GM18873 (cell line): ENCODE results near the gene CCDC33.
A peak's percentile ranks its signal among the peaks of the same experiment; 100 is the strongest.

Source experiments
- ATAC-seq: cut with Tn5 transposase; IDR thresholded peaks from one replicate; pipeline ENCODE4 v1.9.1; 2021; ENCODE audit warnings: mild to moderate bottlenecking, moderate library complexity, moderate number of reproducible peaks; ENCODE audit not compliant: unreplicated experiment, low FRiP score

CCDC33 gene

GRCh38 chr15:74376825-74377581 lies 140.9 kb downstream of the CCDC33 start:
- ATAC-seq: no peak

DNA sequence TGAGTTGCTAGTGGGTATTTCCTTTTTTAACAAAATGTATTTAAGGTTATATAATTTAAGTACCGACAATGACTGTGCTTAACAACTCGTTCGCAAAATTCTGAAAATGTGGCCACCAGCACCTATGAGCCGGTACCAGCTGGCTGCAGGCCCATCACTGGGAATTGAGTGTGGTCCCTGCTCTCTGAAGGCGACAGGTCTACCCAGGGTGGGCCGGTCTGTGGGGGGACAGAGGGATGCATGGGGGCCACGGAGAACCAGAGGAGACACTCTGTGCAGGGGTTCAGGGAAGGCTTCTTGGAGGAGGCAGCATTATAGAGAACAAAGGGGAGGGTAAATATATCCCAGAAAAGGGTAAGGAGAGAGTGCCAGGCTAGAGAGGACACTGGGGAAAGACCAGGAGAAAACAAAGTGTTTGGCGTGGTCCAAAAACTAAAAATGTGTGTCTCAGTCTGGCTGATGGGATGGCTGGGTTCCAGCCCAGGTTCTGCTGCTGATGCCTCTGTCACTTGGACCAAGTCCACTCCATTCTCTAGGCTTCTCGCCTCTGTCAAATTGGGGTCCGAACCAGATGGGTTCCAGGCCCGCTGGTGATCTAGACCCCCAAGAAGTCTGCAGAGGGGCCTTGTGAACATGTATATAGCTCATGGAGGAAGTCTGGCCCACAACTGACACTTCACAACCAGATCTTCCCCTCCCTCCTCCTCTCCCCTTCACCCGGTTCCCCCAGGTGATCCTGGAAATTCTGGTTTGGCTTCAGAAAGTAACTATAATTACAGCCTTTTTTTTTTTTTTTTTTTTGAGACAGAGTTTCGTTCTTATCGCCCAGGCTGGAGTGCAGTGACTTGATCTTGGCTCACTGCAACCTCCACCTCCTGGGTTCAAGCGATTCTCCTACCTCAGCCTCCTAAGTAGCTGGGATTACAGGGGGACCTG lies 142.0 kb downstream of the CCDC33 start:
- no peak for ATAC-seq

DNA sequence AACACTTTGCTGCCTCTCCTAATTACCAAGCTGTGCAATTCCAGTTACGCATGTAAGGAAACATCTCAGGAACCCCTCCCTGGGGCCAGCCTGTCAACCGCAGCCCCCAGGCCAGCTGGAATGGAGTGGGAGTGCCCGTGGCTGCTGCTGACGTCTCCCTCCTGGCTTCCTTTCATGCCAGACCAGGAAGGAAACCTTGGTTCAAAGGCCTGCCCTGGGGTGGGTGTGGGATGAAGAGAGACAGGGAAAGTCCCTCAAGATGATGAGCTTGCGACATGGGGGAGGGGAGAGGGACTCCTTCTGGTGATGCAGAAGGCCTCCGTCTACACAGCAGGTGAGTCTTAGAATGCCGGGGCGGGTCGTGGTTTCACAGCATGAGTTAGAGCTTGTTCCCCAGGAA lies 142.7 kb downstream of the CCDC33 start:
- ATAC-seq: no peak

DNA sequence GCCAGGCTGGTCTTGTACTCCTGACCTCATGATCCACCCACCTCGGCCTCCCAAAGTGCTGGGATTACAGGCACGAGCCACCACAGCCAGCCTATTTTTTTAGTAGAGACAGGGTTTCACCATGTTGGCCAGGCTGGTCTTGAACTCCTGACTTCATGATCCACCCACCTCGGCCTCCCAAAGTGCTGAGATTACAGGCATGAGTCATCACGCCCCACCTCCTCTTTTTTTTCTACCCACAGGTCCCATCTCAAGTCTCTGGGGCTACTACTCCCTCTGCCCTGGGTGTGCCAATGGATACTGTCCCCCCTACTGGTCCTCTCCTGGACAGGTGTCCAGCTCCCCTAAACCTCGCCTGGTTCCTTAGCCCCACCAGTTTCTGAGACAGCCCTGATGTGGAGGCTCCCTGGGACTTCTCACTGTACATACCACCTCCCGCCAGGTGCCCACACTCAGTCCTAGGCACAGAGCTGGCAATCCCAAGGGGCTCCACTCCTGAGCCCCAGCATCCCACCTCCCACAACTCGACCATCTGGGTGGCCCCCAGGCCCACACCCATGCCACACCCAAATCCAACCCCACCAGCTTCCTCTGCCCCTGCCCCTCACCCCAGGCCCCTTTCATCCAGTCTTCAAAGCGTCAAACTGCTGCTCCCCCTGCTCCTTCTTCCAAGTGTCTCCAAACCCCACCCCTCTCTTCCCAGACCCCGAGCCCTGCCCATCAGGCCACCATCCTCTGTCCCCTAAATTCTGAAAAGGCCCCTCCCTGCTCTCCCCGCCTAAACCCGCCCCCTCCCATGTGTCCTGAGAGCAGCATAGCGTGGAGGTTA lies 144.4 kb downstream of the CCDC33 start:
- ATAC-seq: no peak

DNA sequence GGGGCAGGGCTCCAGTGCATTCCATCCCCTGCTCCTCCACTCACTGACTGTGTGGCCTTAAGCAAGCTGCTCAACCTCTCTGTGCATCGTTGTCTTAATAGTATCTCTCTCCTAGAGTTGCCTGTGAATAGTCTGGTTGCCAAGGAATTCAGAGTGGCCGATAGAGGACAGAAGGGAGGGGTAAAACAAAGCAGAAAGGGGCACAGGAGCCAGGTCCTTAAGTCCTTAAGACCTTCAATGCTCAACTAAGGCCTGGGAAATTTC lies 145.0 kb downstream of the CCDC33 start:
- no peak for ATAC-seq

- no peak for ATAC-seq
Observed at GRCh38 chr15:74381481-74381880, 145.4 kb downstream of the CCDC33 start.

DNA sequence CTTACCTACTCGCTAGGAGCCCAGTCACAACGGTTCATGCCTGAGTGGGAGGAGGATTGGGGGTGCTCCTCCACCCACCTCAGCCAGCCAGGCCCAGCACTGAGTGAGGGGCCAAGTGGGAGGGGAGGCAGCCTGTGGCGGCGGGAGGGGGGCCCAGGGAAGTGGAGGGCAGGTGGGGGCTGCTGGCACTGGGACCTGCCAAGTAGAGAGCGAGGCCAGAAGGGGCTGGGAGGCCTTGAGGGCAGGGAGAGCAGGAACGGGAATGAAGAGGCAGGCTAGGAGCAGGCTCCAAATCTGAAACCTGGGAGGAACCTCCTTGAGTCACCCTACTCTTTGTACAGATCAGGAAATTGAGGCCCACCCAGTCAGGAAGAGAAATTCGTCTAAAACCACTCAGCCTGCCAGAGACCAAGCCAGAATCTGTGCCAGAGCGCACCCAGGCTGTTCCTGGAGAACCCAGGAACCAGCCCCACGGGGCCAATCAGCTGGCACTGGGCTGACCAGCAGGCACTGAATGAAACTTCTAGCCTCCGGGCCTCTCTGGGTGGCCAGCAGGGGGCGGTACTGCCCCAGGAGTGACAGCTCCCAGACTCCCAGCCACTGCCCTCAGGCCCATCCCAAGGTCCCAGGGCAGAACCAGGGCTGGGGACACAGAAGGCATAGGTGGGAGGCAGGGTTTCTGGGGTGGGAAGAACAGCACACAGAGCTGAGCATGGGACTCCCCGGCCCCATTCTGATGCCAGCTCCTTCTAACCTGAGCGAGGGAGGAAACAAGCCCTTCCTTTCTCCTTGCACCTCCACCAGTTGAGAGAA lies 146.1 kb downstream of the CCDC33 start:
- peak; percentile 30 for ATAC-seq

GRCh38 chr15:74383286-74383685 lies 147.2 kb downstream of the CCDC33 start:
- ATAC-seq: no peak

DNA sequence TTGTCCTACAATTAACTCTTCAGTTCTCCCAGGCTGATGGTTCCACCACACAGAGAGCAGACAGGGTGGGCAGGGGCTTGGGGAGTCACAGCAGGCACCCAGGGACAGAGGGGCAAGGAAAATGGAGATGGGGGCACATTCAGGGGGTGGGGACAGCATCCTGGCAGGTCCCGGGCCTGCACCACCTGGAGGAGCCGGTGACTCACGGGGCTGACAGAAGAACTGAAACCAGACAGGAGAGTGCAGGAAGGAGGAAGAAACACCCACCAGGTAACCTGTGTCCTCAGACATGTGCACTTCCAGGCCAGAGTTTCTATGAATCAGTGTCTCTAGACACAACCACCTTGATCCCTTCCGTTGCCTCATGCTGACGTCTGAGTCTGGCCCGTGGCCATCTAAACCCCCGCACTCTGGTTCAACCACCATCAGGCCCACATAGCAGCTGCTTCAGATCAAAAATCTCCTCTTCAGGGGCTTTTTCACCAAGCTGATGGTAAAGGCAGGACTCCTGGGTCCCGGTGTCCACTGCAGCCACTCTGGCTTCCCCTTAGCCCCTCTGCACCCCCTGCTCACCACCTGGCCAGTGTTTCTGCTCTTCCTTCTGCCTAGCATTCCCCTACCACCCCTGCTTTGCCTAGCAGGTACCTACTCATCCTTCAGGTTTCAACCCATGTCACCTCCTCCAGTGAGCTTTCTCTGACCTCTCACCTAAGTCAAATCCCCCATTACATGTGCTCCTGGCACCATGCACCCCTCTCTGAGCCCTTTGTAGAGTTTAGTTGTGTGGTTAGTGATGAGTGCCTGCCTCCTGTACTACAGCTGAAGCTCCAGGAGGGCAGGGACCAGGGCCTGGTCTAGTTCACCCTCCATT lies 147.8 kb downstream of the CCDC33 start:
- no peak for ATAC-seq

- ATAC-seq: no peak
Observed at GRCh38 chr15:74384566-74384880, 148.4 kb downstream of the CCDC33 start.

DNA sequence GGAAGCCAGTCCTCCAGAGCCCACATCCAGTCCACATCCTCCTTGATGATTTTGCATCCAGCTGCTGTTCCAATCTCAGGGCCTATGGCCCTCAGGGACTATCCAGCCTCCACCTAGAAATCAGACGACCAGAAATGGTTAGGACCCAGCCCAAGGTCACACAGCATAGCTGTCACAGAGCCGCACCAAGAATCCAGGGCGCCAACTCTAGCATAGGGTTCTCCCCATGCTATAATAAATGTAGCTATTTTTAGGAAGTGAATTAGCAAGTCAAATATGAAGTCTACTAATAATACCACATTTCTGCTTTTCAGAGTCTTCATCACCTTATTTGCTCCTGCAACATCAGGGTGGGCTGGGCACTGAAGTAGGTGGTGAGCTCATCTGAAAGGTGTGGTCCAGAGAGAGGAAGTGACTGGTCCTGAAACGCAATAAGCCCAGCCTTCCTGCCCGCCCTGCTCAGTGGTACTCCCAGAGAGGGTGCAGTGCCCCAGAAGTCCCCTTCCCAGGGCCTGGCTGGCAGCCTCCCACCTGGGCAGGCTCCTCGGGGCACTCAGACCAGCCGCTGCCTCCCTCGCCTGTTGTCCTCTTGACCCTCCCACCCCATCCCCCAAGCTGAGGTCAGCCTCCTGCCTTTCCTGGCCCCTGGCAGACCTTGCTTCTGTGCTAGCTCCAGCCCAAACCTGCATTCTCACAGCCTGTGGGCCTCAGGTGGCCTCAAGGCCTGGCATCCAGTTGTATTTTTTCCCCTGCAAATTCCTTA lies 148.9 kb downstream of the CCDC33 start:
- ATAC-seq: peak; percentile 56

- no peak for ATAC-seq
Observed at GRCh38 chr15:74385733-74386132, 149.6 kb downstream of the CCDC33 start.
